CD4-positive, alpha-beta T cell treated with Interleukin-15 for 4 hours (primary cell): ENCODE data around the gene RHO.
"Not testable (repeated sequence)": the region's sequence is repeated elsewhere in the genome, so short reads cannot be mapped to it uniquely, and the experiment has no call there.

ENCODE experiments used
- DNase-seq: peaks from one replicate; pipeline ENCODE4 v3.0.0-alpha.2; 2020; ENCODE audit warnings: low spot score

Gene RHO

GRCh38 chr3:129499604-129500333, 28.7 kb upstream of the RHO start:
- not testable (repeated sequence) for DNase-seq

GRCh38 chr3:129500334-129500658, 28.1 kb upstream of the RHO start:
- no peak for DNase-seq

GRCh38 chr3:129501630-129502029, 26.8 kb upstream of the RHO start:
- DNase-seq, result no peak

- DNase-seq, result no peak
Observed at GRCh38 chr3:129502641-129503408, 25.6 kb upstream of the RHO start.

- DNase-seq, result no peak
Observed at GRCh38 chr3:129503471-129504291, 24.8 kb upstream of the RHO start.

GRCh38 chr3:129504471-129505100, 23.9 kb upstream of the RHO start:
- DNase-seq, result no peak

GRCh38 chr3:129505341-129505740, 23.1 kb upstream of the RHO start:
- DNase-seq, result no peak

- no peak for DNase-seq
Observed at GRCh38 chr3:129506231-129506742, 22.2 kb upstream of the RHO start.

- DNase-seq, result no peak
Observed at GRCh38 chr3:129507181-129507831, 21.1 kb upstream of the RHO start.

GRCh38 chr3:129512595-129512994, 15.8 kb upstream of the RHO start:
- DNase-seq, result no peak

- DNase-seq, result no peak
Observed at GRCh38 chr3:129513705-129514104, 14.7 kb upstream of the RHO start.

- DNase-seq, result no peak
Observed at GRCh38 chr3:129514110-129514509, 14.3 kb upstream of the RHO start.

GRCh38 chr3:129514563-129514962, 13.9 kb upstream of the RHO start:
- DNase-seq, result no peak

GRCh38 chr3:129515108-129515820, 13.2 kb upstream of the RHO start:
- DNase-seq, result not testable (repeated sequence)

- DNase-seq, result not testable (repeated sequence)
Observed at GRCh38 chr3:129515821-129516432, 12.5 kb upstream of the RHO start.

GRCh38 chr3:129517516-129517915, 10.9 kb upstream of the RHO start:
- no peak for DNase-seq

GRCh38 chr3:129518038-129518561, 10.3 kb upstream of the RHO start:
- no peak for DNase-seq

- DNase-seq, result no peak
Observed at GRCh38 chr3:129518581-129518980, 9.9 kb upstream of the RHO start.

- DNase-seq, result no peak
Observed at GRCh38 chr3:129519449-129519848, 9.0 kb upstream of the RHO start.
